ENCODE data around the gene CCDC181. TPM values are rescaled to one million over a fixed set of nuclear protein-coding genes. Genes with fewer than 3 reads are reported as not detected.
A peak's percentile ranks its signal among the peaks of the same experiment; 100 is the strongest.

The CCDC181 gene
- total RNA-seq, 2 donors from 2014 or later = not detected

DNA sequence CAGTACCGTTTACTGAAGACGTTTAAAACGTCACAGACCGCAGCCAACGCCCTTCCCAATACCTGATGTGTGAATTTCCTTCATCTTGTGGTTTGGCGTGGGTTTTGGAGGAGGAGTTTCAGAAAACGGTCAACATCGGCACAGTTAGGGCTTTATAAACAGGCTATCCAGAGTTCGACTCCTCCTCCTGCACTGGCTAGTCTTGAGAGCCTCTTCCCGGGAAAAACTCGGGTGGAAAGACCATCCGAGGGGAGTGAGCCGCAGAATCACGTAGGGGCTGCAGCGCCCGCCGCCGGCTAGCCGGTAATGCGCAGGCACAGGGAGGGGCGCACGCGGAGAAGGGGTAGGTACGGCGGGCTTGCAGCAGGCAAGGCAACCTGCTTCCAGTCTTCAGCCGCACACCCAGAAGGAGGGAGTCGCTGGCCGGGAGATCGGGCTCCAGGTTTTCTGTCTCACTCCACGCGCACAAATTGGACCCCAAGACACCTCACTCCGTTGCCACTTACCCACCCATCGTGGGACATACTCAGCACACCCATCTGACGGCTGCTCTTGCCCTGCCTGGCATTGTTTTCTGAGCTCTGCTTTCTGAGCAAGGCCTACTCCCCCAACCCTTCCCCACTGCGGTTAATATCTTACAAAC is 33.0 kb upstream of the CCDC181 start:
- DNase-seq = peak; percentile 23
- H3K27ac ChIP-seq = no peak overlapping the region
- H3K4me3 ChIP-seq = peak overlapping the region; percentile 15

DNA sequence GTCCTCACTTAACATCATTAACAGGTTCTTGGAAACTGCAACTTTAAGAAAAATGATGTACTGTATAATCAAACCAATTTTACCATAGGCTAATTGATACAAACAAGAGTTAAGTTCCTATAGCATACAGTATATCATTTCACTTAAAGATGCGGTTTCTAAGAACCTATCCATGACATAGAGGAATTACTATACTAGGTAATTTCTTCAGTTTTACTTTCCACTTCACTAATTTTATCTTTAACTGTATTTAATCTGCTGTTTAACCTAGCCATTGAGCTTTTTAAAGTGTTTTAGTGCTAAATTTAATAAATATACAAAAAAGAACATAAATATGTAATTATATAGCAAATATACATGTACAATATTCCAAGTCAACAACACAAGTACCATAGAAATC is 30.2 kb upstream of the CCDC181 start:
- Histone ChIP-seq H3K36me3 (no peaks in the 10 kb centered on the region), H3K4me1 (no peaks in the 10 kb centered on the region), H3K9ac (ENCODE audit: low read depth in 2 of 2, low read length in 2 of 2) (no peak overlapping the region), H3K4me3 (no peak overlapping the region), H3K27me3 (no peaks in the 10 kb centered on the region), H3K27ac (no peak overlapping the region), H3K9me3 (no peaks in the 10 kb centered on the region)
- DNase-seq = no peak
- no peak for TF ChIP-seq CTCF (IDR thresholded peaks at IDR 0.05)
- intact Hi-C loops (cut with DNase I) = no loop called here

More for the DNA sequence above, 33.0 kb upstream of the CCDC181 start:
- Histone ChIP-seq H3K27me3 (no peaks in the 10 kb centered on the region), H3K36me3 (no peaks in the 10 kb centered on the region), H3K4me1 (no peaks in the 10 kb centered on the region), H3K9ac (ENCODE audit: low read depth in 2 of 2, low read length in 2 of 2) (no peak overlapping the region), H3K9me3 (no peaks in the 10 kb centered on the region)
- TF ChIP-seq CTCF (IDR thresholded peaks at IDR 0.05) = no peak
- intact Hi-C loops (cut with DNase I) = no loop called here

- H3K27me3 ChIP-seq = no peaks in the 10 kb centered on the region
- no peak for TF ChIP-seq CTCF (IDR thresholded peaks at IDR 0.05)
- no peak for DNase-seq
- intact Hi-C loops (cut with DNase I) = no loop called here
- H3K9ac ChIP-seq (ENCODE audit: low read depth in 2 of 2, low read length in 2 of 2) = no peak overlapping the region
- H3K9me3 ChIP-seq = no peaks in the 10 kb centered on the region
- H3K27ac ChIP-seq = no peak overlapping the region
- H3K4me1 ChIP-seq = no peaks in the 10 kb centered on the region
- H3K4me3 ChIP-seq = no peak overlapping the region
- H3K36me3 ChIP-seq = no peaks in the 10 kb centered on the region
Observed at GRCh38 chr1:169456029-169456428, 28.8 kb upstream of the CCDC181 start.

DNA sequence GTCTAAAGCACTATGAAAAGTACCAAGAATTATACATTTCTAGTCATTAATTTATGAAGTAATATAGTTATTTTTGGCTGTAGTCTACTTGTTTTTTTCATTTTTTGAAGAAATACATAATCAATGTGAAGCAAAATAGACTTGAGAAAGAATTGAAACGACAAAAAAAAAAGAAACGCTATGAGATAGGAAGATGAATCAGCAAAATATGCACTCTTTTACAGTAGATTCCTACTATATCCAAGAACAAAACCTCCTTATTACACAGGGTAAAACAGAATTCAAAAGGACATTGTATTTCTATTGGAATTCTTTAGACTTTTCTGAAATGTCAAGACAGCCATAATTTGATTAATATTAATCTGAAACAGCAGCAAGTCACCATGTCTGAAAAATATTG is 25.6 kb upstream of the CCDC181 start:
- no peaks in the 10 kb centered on the region for H3K36me3 ChIP-seq
- intact Hi-C loops (cut with DNase I) = no loop called here
- DNase-seq = no peak
- no peaks in the 10 kb centered on the region for H3K27me3 ChIP-seq
- no peak for TF ChIP-seq CTCF (IDR thresholded peaks at IDR 0.05)
- H3K27ac ChIP-seq = no peak overlapping the region
- no peaks in the 10 kb centered on the region for H3K4me1 ChIP-seq
- H3K4me3 ChIP-seq = no peak overlapping the region
- no peak overlapping the region for H3K9ac ChIP-seq (ENCODE audit: low read depth in 2 of 2, low read length in 2 of 2)
- H3K9me3 ChIP-seq = no peaks in the 10 kb centered on the region

DNA sequence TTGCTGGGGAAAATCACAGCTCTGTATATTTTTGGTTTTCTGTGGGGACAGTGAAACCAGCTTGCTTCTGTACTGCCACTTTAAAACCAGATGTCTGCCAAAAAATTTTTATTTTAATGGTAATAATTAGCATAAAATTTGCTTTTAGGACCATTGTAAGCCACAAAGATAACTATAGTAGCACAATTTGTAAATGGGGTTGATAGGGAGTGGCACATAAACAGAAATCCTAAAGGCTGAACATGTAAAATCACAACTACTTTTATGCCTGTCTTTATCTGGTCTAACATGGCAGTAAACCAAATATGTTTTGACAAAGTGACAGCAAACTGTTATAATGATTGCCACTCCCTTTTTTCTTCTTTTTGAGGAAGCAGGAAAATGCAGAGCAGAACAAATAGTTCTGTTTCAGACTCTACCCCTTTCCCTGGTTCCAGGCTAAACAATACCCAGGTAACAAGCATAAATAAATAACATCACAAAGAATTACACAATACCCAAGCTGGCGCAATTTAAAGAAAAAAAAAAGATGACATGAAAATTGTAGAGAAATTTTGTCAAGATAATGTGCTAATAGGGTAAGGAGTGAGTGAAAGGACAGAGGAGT is 24.0 kb upstream of the CCDC181 start:
- no peak overlapping the region for H3K27ac ChIP-seq
- no peaks in the 10 kb centered on the region for H3K9me3 ChIP-seq
- no peaks in the 10 kb centered on the region for H3K36me3 ChIP-seq
- no peak for TF ChIP-seq CTCF (IDR thresholded peaks at IDR 0.05)
- no peaks in the 10 kb centered on the region for H3K27me3 ChIP-seq
- DNase-seq = no peak
- intact Hi-C loops (cut with DNase I) = no loop called here
- no peak overlapping the region for H3K4me3 ChIP-seq
- H3K9ac ChIP-seq (ENCODE audit: low read depth in 2 of 2, low read length in 2 of 2) = no peak overlapping the region
- no peaks in the 10 kb centered on the region for H3K4me1 ChIP-seq
